Hematopoietic multipotent progenitor cell treated with erythropoietin and hydrocortisone succinate and interleukin-3 and kit ligand, for 6 days (in vitro differentiated cells): ENCODE data around the gene ADGRG4.
"Not testable (repeated sequence)": the region's sequence is repeated elsewhere in the genome, so short reads cannot be mapped to it uniquely, and the experiment has no call there.

ENCODE experiments used
- DNase-seq: peaks from one replicate; pipeline ENCODE4 v3.0.0-alpha.2; 2015

ADGRG4 gene

GRCh38 chrX:136387951-136388502 lies 87.3 kb downstream of the ADGRG4 start:
- no peak for DNase-seq

- DNase-seq, result no peak
These were observed 90.2 kb downstream of the ADGRG4 start for GRCh38 chrX:136390921-136391320.

GRCh38 chrX:136395271-136395670 lies 94.5 kb downstream of the ADGRG4 start:
- DNase-seq, result no peak

- no peak for DNase-seq
These were observed 96.2 kb downstream of the ADGRG4 start for GRCh38 chrX:136397001-136397400.

- DNase-seq, result no peak
These were observed 104.4 kb downstream of the ADGRG4 start for GRCh38 chrX:136405126-136405525.

- DNase-seq, result no peak
These were observed 117.0 kb downstream of the ADGRG4 start for GRCh38 chrX:136417806-136418205.

GRCh38 chrX:136421338-136421737 lies 120.6 kb downstream of the ADGRG4 start:
- no peak for DNase-seq

GRCh38 chrX:136423724-136424123 lies 123.0 kb downstream of the ADGRG4 start:
- DNase-seq, result no peak

GRCh38 chrX:136425996-136426395 lies 125.2 kb downstream of the ADGRG4 start:
- no peak for DNase-seq

GRCh38 chrX:136431625-136432024 lies 130.9 kb downstream of the ADGRG4 start:
- DNase-seq, result no peak

GRCh38 chrX:136437774-136438173 lies 137.0 kb downstream of the ADGRG4 start:
- no peak for DNase-seq

GRCh38 chrX:136438192-136438591 lies 137.4 kb downstream of the ADGRG4 start:
- DNase-seq, result no peak

- not testable (repeated sequence) for DNase-seq
These were observed 144.9 kb downstream of the ADGRG4 start for GRCh38 chrX:136445674-136446073.

- no peak for DNase-seq
These were observed 145.4 kb downstream of the ADGRG4 start for GRCh38 chrX:136446208-136446607.

- DNase-seq, result no peak
These were observed 146.5 kb downstream of the ADGRG4 start for GRCh38 chrX:136447308-136447707.

- DNase-seq, result no peak
These were observed 147.2 kb downstream of the ADGRG4 start for GRCh38 chrX:136447968-136448367.

- no peak for DNase-seq
These were observed 149.5 kb downstream of the ADGRG4 start for GRCh38 chrX:136450050-136450830.

- DNase-seq, result no peak
These were observed 151.9 kb downstream of the ADGRG4 start for GRCh38 chrX:136452614-136453013.

GRCh38 chrX:136453114-136453513 lies 152.4 kb downstream of the ADGRG4 start:
- DNase-seq, result no peak

- no peak for DNase-seq
These were observed 153.0 kb downstream of the ADGRG4 start for GRCh38 chrX:136453771-136454170.

GRCh38 chrX:136456133-136456532 lies 155.4 kb downstream of the ADGRG4 start:
- DNase-seq, result no peak

- no peak for DNase-seq
These were observed 156.6 kb downstream of the ADGRG4 start for GRCh38 chrX:136457303-136457917.

- no peak for DNase-seq
These were observed 163.8 kb downstream of the ADGRG4 start for GRCh38 chrX:136464589-136464988.
